A673 (cell line): Measurements from ENCODE around the gene CDKAL1.

Source experiments
- EZH2 ChIP-seq: fragments of 200-600 bp; sonication (generic); IDR thresholded peaks from 2 replicates; pipeline ENCODE4 v1.6.1; 2017; ENCODE audit warnings: borderline replicate concordance, low read depth, mild to moderate bottlenecking, mixed read lengths, antibody characterized with exemption, low read length; ENCODE audit not compliant: poor library complexity, severe bottlenecking
- TF ChIP-seq, protein P1 (sequence below): fragments of 300-800, 200-600 bp; sonication (generic); conservative IDR thresholded peaks from 2 replicates; pipeline ENCODE4 v1.5.1; 2017; ENCODE audit warnings: low read depth, mild to moderate bottlenecking, antibody characterized with exemption, low read length, moderate library complexity, mixed read lengths

DNA sequence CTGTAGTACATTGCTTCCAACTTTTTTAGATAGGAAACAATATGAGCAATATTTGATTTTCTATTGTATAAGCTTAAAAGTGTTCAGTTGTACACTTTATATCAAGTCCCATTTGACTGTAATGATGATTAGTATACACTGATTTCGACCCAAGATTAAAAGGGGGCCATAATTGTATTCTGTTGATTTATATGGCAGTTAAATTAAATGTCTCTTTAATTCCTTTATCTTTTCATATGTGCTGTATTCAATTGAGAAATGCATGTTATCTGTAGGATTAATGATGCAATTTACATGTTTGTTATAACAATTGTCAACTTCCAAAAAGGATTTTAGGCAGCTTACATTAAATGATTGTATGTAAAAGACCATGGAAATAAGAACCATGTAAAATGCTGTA, 317.5 kb downstream of the CDKAL1 start:
- TF ChIP-seq, protein P1, sequence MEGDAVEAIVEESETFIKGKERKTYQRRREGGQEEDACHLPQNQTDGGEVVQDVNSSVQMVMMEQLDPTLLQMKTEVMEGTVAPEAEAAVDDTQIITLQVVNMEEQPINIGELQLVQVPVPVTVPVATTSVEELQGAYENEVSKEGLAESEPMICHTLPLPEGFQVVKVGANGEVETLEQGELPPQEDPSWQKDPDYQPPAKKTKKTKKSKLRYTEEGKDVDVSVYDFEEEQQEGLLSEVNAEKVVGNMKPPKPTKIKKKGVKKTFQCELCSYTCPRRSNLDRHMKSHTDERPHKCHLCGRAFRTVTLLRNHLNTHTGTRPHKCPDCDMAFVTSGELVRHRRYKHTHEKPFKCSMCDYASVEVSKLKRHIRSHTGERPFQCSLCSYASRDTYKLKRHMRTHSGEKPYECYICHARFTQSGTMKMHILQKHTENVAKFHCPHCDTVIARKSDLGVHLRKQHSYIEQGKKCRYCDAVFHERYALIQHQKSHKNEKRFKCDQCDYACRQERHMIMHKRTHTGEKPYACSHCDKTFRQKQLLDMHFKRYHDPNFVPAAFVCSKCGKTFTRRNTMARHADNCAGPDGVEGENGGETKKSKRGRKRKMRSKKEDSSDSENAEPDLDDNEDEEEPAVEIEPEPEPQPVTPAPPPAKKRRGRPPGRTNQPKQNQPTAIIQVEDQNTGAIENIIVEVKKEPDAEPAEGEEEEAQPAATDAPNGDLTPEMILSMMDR, result no peak
- TF ChIP-seq EZH2, result no peak
